GM18520 (cell line): ENCODE measurements around the gene VGF.

Source experiments
- ATAC-seq: cut with Tn5 transposase; IDR thresholded peaks from one replicate; pipeline ENCODE4 v1.9.1; 2021; ENCODE audit not compliant: unreplicated experiment

VGF gene

DNA sequence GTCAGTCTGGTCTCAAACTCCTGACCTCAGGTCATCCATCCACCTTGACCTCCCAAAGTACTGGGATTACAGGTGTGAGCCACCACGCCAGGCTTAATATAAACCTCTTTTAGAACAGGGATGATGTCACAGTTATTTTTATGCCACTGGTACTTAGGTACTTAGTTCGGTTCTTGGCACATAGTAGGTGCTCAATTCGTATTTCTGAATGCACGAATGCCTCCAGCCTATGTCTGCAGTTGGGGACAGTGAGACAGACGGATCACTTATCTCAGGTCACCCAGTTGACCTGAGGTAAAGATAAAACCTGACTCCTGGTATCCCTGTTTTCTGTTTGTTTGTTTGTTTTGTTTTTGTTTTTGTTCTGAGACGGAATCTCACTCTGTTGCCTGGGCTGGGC lies 20.8 kb upstream of the VGF start:
- no peak for ATAC-seq

DNA sequence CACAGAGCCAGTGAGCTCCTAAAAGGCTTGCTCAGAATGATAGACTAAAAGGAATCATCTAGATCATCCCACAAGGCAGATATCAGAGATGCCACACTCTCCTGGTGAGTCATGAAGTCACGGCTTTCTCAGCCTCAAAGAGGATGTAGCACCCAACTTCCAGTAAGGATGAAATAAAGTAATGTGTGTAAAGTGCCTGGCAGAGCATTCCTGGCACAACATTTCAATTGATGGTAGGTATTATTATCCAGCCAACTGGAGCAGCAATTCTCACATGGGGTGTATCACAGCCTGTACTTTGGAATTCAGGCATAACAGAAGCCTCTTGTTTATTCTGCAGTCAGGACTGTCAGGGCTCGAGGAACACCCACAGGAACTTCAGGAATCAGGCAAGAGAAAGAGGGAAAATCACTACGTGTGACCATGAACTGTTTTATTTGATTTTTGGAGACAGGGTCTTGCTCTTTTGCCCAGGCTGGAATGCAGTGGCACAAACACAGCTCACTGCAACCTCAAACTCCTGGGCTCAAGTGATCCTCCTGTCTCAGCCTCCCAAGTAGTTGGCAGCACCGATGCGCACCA lies 20.0 kb upstream of the VGF start:
- no peak for ATAC-seq

DNA sequence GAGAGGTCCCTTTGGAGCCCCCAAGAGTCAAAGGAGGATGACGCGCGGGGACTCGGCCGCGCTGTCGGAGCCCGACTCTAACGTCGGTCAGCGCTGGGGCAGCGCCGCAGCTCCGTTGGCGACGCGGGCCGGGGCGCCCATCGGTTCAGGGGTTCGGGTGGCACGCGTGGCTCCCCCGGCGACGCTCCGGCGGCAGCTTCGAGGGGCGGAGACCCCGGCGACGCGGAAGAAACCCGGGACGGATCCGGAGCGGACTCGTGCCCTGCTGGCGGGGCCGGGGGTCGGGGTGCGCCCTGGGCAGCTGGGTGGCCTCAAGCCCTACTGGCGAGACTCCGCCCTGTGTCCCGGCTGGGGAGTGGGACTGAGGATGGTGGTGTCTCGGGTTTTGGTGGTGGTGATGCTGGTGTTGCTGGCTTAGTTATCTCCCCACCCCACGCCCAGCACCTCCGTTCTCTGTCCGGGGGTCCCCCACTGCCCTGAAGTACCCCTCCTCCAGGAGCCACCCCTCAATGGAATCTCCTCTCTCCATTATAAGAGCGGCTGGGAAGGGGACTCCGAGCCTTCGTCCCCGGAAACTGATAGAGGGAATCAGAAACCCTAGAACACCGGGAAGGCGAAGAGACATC lies 14.9 kb upstream of the VGF start, which contains the start of gene NAT16:
NAT16 (minus strand) TSS at position 164 of the 626 bp plus-strand sequence. CDS start 5,486 bp downstream, outside the sequence.
- ATAC-seq = no peak

DNA sequence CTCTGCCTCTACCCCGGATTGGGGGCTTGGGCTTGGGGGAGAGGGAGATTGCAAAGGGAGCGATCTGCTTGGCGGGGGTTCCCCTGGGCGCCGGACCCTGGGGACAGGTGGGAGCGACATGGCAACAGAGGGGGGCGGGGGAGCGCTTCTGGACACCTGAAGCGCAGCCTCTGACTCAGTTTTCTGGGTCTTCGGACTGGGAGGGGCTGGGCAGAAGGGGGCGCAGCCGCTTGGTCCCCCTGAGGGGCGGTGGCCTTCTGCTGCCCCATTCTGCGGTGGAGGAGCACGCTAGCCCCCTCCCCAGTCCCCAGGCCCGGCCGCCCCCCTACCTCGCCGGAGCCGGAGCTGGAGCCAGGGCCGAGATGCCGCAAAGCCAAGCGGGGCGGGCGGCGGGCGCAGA lies 14.3 kb upstream of the VGF start:
- ATAC-seq = no peak

DNA sequence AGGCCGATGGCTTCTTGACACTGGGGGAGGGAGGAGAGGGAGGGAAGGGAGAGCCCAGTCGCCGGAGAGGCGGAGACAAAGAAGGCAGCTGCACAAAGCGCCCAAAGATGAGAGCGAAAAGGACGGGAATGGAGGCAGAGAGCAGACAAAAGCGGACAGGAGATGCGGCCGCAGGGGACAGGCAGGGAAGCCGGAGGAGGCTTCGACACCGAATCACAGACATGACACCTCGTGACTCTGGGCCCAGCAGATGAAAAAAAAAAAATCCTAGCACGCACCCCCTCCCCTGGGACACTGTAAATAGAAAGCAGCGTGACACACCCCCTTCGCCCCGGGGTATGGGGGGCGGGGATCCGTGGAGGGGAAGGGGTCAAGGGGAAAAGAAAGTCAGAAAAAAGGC lies 13.7 kb upstream of the VGF start:
- ATAC-seq = no peak

DNA sequence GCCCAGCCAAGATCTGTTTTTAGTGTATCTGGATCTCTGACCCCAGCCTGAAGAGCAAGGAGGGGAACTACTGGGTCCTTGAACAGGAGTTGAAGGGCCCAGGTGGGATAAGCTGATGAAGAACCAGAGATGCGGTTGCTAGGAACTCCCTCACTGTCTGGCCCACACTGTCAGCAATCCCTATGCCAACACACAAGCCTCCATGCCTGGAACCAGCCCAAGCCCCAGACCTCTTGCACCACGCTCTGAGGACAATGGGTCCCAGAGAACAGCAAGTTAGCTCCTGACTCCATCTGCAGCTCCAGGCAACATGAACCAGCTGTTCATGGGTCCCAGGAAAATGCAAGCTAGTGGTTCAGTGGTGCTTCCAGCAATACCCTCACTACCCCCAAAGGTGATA lies 12.3 kb upstream of the VGF start:
- ATAC-seq = no peak

DNA sequence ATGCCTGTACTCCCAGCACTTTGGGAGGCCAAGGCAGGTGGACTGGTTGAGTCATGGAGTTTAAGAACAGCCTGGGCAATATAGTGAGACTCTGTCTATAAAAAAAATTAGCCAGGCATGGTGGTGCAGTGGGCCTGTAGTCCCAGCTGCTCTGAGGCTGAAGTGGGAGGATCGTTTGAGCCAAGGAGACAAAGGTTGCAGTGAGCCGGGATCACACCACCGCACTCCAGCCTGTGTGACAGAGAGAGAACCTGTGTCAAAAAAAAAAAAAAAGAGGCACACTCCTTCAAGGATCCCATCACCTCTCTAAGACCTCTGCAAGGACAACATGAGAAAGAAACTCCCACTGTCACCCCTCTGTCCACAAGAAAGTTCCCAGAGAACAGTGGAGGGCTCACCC lies 10.3 kb upstream of the VGF start:
- no peak for ATAC-seq

DNA sequence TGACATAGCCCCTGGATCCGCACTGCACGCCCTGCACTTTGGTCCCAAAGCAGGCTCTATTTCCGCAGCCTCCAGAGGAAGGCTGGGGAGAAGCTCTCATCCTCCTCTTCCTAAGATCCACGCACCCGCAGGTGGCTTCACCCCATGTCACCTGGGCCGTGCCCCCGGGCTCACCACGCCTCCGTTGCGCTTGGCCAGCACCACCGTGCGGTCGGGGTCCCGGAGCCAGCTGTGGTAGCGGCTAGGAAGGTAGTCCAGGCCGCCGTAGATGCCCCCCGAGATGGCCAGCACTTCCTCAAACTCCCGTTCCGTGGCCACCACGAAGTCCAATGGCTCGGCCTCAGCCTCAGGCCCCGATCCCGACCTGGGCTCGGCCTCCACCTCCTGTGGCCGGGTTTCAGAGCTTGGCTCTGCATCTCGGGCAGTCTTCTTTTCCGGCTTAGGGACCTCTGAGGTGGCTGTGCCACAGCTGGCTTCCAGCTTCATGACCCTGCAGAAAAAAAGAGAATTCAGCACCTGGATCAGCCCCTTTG lies 9.0 kb upstream of the VGF start:
- no peak for ATAC-seq

DNA sequence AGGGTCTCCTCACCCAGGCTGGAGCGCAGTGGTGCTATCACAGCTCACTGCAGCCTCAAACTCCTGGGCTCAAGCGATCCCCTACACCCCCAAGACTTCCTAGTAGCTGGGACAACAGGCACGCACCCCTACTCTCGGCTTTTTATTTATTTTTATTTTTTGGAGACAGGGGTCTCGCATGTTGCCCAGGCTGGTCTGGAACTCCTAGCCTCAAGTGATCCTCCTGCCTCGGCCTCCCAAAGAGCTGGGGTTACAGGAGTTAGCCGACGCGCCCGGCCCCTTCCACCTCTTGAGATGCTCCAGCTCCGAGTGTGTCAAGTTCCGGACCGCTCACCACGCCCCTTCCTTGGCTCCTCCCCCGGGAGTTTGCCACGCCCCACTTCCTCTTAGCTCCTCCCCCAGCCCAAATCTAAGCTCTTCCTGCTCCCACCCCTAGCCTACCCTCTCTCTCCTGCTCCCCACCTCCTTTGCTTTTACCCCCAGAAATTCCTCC lies 8.4 kb upstream of the VGF start:
- ATAC-seq = no peak

DNA sequence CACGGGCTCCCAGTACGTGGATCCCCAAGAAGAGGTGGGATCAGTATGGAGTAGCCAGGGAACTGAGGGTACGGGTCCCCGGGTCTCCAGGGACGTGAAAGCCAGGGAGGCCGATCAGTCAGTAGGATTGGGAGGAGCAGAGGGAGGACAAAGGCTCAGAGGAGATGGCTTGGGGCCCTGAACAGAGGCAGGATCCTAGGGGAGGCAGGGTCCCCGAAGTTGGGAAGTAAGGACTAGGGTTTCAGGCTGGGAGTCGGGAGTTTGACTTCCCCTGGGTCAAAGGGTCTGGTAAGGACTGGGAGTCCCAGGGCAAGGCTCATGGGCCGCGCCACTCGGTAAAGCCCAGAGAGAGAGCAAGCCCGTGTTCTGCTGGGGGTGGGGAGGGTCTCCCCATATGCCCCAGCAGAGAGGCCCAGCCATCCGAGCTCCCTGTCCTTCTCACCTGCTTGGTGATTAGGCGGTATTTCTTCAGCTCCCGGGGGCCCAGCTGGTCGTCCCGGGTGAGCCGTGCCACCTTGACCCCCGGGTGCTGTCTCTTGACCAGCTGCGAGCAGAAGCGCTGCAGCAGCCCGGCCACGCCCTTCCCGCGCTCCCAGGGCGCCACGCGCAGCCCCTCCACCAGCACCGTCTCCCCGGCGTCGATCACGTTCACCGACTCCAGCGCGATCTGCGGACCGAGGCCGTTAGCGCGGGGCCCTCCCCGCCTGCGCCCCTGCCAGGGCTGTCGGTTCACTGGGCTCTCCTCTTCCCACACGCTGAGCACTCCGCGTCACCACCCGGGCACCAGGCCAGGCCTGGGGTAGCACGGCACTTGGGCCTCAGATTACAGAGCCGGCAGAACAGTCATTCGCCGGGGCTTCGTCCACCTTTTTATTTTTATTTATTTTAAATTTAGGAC lies 7.7 kb upstream of the VGF start:
- no peak for ATAC-seq

DNA sequence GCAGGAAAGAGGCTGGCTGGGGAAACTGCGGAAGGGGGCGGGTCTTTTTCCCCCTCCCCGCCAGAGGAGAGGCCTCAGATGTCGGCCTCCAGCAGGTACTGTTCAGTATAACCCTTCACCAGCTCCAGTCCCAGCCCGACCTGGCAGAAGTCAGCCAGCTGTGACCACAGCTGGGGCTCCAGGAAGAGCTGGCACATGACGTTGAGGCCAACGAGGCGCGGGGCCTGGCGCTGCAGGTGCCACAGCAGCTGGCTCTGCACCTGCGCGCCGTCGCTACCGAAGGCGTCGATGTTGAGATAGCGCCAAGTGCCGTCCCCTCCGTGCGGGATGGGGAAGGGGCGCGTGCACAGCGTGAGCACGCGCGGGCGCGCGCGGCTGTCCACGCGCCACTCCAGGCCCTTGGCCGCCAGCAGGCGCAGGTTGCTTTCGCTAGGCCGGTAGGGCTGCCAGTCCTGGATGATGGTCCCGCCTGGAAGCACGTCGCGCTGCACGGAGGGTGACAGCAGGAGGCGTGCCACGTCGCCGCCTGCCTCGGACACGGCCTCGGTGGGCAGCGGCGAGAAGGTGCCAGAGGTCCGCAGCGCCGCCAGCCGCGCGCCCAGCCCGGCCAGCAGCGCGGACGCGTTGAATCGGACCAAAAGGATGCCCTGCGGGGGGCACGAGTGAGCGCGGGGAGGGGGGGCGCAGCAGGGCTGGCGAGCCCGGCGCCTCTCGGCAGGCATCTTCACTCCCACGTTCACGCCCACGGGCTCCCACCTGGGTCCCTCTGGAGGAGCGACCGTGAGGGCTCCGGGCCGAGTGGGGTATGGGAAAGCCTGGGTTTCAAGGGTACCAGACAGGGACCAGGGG lies 6.9 kb upstream of the VGF start:
- no peak for ATAC-seq

DNA sequence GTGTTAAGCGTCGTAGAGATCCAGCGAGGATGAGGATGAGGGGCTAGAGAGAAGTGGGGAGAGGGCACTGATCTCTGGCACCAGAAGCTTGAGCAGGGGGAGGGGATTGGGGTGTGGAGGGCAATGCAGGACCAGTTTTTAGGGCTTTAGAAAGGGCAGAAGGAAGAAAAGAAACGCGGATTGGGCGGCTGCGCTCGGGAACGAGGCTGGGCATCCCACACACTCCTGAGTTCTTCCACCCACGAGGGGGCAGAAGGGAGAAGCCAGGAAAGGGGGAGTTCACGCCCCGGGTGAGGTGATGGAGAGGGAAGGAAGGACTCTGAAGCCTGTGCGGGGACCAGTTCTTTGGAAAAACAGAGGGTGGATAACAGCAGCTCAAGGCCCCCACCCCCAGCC lies 6.1 kb upstream of the VGF start:
- no peak for ATAC-seq

DNA sequence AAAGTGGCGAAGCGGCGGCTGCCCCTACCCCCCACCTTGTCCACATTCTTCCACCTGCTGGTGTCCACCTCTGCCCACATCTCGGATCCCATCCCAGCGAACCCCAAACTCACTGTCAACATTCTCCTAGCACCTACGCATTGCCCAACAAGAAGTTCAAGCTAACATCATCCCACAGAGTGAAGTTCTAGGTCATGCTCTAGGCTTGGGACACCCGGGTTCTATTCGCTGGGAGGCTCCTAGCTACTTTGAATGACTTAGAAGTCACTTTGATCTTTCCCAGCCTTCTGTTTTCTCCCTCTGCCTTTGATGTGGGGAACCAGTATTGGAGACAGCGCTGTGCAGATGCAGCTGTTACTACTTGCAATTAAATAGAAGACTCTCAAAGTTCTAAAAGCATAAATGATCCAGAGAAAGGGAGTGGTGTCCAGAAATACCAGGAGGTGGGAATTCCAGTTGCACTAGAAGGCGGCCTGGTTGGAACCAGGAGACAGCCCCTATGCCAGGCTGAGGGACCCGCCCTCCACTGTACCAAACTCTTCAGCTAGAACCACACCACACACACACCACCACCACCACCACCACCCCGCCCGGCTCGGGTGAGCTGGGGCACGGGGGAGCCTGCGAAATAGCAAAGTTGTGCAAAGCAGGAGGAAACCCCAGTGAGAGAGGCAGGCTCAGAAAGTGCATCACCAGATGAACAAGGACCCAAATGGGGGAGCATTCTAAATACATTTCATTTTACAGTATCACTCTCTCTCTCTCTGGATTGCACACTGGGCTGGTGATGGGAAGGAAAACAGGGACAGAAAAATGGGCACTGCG lies 5.5 kb upstream of the VGF start:
- ATAC-seq = no peak

DNA sequence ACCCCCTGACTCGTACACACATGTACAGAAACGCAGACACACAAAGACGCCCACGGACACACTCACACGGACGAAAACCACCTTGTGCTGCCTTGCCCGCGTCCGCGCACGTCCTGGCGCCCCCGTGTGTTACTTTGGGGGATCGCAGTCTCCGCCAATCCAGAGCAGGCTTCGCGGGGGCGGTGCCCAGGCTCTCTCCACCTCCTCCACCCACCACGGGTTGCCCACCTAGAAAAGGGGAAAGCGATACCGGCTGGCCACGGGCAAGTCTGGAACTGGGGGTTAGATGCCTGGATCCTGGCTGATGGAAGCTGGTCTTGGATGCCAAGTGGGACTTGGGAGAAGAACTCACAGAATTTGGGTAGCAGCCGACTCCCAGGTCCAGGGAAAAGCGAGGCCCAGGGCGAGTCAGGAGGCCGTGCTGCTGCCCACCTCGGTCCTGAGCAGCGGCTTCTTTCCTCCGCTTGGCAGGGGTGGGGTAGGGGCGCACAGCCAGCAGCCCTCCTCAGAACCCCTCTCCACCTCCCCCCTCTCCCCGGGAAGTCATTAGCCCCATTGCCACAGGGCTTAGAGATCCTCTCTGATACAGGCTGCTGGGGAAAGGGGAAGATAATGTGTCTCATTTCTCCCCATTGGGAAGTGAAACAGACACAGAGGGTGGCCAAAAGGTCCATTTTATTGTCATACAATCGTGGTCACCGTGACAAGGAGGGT lies 4.6 kb upstream of the VGF start:
- ATAC-seq = no peak

DNA sequence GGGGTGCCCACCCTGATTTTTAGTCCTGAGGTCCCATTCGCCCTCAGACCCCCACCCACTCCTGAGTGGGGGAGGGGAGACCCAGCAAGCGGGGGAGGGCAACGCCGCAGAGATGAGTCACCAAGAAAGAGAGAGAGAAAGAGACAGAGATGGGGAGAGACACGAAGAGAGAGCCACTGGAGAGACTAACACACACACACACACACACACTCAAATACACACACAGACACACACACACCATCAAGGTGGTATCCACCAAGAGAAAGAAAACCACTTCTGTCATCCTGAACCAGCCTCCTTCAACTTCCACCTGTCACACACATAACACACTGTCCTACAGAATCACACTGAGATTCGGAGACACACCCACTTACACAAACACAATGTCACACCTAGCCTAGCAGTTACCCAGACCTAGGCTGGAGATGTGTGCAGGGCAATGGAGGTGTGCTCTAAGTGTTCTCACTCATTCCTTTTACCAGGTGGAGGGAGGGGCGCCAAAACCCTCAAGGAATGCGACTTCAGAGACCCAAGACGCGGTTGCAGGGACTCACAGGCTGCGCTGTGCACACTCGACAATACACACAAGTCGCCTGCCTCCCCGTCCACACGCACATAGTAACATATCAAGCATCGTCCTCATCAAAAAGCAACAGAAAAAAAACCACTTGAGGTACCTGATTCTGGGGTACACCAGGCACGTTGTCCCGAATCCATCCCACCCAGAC lies 3.9 kb upstream of the VGF start:
- no peak for ATAC-seq

DNA sequence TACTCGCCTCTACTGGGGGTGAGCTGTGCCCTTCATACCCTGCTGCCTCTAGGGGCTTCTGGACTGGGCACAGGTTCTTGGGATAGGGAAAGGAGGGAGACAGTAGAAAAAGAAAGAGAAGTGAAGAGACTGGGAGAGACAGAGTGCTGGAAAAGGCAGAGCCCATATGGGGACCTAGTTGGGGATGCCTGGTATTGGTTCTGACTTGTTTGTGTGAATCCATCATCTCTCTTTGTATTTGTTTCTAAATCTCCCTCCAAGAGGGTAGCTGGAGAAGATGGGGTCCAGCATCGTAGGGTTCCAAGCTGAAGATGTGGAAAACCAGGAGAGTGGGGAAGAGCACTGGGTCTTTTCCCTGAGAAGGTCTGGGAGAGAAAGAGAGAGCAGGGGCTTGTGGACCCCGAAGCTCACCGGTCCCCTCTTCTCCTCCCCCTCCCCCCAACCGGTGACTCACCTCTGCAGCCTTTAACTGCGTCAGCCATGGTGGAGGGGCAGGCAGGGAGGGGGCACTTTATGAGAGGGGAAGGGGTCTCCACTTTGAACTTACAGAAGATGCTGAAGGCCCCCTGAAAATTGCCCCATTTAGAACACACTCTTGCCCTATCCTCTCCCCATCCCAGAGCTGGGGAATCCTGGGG lies 3.2 kb upstream of the VGF start:
- ATAC-seq = no peak

DNA sequence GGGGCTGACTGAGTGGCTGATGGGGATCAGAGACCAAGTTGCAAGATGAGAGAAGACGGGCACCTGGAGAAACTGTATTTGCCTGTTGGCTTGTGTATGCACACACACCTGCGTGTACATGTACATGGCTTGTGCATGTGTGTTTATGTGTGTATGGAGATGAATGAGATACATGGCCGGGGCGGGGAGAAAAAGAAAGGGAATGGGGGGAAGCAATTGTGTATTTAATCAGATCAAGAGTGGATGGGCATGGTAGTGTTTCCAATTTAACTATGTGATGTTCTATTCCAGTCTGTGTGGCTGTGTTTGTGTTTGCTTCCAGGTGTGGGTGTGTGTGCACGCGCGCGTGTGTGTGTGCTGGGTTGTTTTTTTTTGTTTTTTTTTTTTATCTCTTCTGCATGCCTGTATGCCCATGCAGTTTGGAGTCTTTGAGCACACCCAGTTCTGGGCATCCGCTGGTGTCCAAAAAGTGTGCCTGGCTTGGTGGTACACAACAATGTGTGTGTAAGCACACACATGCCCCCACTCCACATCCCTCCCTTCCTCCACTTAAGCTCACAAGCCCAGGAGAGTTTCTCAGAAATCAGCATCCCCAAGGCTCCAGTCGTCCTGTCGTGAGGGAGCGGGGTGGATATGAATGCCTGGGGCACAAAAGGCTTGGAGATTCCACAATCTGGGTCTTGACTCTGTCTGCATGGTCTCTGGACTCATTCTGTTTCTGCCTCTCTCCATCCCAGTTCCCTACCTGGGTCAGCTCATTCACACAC lies 2.5 kb upstream of the VGF start:
- ATAC-seq = no peak
